ENCODE data around the gene LRTM2. TPM values are rescaled to one million over a fixed set of nuclear protein-coding genes. Genes with fewer than 3 reads are reported as not detected.
A peak's percentile ranks its signal among the peaks of the same experiment; 100 is the strongest.

Gene LRTM2
- total RNA-seq, 1 donor = not detected

DNA sequence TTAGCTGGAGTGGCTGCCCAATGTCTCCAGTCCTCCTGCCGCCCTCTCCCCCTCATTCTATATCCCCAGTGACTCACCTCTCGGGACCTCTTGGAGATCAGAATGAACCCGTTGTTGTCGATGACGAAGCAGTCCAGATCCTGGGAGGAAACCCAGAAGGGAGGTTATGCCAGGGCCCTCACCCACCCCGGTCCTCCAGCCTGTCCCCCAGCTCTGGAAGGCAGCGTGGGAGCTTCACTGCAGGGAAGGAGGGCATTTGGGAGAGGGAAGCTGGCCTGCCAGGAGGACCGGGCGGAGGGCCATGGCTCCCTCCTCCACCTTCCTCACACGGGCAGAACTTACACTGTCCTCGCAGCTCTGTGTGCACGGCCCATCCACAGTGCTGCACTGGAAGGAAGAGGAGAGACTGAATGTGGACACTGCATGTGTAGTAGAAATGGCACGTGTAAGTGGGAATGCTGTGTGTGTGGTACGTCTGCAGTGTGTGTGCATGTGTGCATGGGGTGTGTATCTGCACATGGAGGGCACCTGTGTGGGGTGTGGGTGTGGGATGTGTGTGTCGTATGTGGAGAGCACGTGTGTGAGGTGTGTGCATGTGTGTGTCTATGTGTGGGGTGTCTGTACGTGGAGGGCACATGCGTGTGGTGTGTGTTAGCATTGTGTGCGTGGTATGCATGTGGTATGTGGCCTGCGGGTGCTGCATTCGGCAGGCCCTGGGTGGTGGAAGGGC, 10.0 kb upstream of the LRTM2 start:
- no peak overlapping the region for H3K4me3 ChIP-seq (ENCODE audit: low read depth, low read length)
- no peak for DNase-seq (ENCODE audit: low read depth)
- TF ChIP-seq, protein P1, sequence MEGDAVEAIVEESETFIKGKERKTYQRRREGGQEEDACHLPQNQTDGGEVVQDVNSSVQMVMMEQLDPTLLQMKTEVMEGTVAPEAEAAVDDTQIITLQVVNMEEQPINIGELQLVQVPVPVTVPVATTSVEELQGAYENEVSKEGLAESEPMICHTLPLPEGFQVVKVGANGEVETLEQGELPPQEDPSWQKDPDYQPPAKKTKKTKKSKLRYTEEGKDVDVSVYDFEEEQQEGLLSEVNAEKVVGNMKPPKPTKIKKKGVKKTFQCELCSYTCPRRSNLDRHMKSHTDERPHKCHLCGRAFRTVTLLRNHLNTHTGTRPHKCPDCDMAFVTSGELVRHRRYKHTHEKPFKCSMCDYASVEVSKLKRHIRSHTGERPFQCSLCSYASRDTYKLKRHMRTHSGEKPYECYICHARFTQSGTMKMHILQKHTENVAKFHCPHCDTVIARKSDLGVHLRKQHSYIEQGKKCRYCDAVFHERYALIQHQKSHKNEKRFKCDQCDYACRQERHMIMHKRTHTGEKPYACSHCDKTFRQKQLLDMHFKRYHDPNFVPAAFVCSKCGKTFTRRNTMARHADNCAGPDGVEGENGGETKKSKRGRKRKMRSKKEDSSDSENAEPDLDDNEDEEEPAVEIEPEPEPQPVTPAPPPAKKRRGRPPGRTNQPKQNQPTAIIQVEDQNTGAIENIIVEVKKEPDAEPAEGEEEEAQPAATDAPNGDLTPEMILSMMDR (IDR thresholded peaks at IDR 0.05; ENCODE audit: insufficient read depth, low read length) = no peak

DNA sequence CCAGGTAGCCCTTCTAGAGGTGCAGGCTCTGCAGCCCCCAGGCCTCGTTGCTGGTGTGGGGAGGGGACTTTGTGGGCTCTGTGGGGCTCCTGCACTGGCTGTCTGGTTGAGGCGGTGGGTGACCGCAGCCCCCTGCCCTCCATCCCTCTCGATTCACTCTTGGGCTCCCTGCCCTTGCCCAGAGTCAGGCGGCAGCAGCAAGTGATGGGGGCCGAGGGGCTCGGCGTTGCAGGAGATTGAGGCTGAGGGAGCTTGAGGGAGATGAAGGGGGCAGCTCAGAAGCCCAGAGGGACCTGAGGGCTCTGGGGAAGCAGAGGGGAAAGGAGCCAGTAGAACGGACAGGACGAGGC, 9.5 kb upstream of the LRTM2 start:
- H3K4me3 ChIP-seq (ENCODE audit: low read depth, low read length) = no peak overlapping the region
- TF ChIP-seq, protein P1 (IDR thresholded peaks at IDR 0.05; ENCODE audit: insufficient read depth, low read length) = no peak
- DNase-seq (ENCODE audit: low read depth) = no peak

DNA sequence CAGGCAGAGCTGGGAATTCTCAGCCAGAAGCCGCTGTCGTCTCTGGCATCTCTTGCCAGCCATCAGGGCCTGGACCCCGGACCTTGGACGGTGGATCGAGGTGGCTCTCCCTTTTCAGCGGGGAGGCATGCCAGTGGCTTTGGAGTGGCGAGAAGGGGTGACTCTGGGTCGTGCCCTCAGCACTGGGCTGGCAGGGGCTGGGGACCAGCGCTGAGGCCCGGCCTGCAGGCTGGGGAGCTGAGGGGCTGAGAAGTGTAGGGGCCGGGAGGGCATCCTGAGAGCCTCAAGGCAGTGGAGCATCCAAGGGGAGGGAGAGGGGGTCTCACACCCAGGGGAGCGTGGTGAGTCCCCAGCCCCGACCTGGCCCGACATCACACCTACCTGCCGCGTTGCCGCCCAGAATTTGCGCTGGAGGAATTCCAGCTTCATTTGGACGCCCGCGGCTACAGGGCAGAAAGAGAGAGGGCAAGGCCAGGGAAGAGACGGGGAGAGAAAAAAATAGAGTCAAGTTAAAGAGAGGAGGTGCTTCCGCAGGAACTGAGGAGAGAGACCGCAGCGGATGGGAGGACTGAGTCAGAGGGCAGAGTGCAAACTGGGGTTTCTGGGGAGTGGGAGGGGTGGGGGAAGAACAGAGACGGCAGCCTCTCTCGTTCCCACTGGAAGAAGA, 9.0 kb upstream of the LRTM2 start:
- H3K4me3 ChIP-seq (ENCODE audit: low read depth, low read length) = no peak overlapping the region
- TF ChIP-seq, protein P1 (IDR thresholded peaks at IDR 0.05; ENCODE audit: insufficient read depth, low read length) = no peak
- DNase-seq (ENCODE audit: low read depth) = no peak

DNA sequence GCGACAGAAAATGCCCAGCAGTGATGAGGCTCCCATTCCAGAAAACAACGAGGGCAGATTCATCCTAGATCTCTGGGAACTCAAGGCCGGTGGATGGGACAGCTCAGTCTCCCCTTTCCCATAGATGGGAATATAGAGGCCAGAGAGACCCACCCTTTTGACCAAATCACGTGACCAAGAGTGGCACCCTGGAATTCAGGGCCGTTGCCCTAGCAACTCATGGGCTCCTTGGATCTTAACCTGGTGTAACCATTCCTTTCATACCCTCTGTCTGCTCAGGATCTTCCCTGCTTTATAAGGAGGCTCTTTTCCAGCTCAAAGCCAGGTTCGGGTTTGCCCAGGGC, 8.4 kb upstream of the LRTM2 start:
- DNase-seq (ENCODE audit: low read depth) = no peak
- TF ChIP-seq, protein P1 (IDR thresholded peaks at IDR 0.05; ENCODE audit: insufficient read depth, low read length) = no peak
- no peak overlapping the region for H3K4me3 ChIP-seq (ENCODE audit: low read depth, low read length)

DNA sequence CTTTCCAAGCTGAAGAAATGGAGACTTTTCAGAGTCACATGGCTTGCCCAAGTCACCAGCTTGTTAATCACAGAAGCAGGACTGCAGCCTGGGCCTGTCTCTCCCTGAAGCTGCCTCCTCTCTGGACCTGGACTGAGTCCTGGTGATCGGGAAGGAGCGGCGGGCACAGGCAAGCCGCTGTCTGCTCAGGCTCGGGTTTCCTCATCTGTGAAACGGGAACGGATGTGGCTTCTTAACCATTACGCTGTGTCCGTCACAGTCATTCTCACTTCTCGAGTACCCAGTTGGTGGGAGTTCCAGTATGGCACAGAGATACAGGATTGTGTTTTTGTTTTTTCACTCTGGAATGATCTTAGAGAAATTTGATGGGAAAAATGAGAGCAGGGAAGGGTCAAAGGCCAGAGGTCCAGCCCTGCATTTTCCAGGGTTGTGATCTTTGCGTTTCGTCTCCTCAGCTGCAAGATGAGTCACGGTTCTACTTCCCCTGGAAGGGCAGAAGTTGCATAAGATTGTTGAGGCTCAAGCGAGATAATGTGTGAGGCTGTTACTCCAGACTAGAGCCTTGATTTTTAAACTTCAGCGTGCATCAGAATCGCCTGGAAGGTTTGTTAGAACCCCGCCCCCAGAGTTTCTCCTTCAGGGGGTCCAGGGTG, 7.6 kb upstream of the LRTM2 start:
- TF ChIP-seq, protein P1 (IDR thresholded peaks at IDR 0.05; ENCODE audit: insufficient read depth, low read length) = no peak
- peak; percentile 32 for DNase-seq (ENCODE audit: low read depth)

DNA sequence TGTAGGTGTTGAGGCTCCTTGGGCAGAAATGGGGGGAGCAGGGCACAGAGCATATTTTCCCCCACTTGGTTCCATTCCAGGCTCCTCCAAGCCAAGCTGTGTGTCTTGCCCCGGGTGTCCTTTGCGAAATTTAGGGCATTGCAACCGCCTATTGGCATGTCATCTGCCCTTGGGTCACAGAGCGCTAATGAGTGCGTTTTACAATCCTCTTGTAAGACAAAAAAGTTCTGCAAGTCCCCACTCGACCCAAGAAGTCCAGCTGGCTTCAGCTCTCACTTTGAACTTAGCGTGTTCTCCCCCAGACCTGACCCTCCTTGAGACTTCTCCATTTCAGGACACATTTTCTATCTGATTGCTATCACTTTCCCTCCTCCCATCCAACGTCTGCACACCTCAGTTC, 6.1 kb upstream of the LRTM2 start:
- TF ChIP-seq, protein P1 (IDR thresholded peaks at IDR 0.05; ENCODE audit: insufficient read depth, low read length) = no peak
- DNase-seq (ENCODE audit: low read depth) = no peak
- no peak overlapping the region for H3K4me3 ChIP-seq (ENCODE audit: low read depth, low read length)

More for the DNA sequence above, 7.6 kb upstream of the LRTM2 start:
- no peak overlapping the region for H3K4me3 ChIP-seq (ENCODE audit: low read depth, low read length)
